HG03066 (cell line): ENCODE data around the gene GTPBP6.

Experiments used
- ATAC-seq: cut with Tn5 transposase; IDR thresholded peaks from one replicate; pipeline ENCODE4 v1.9.1; 2021; ENCODE audit warnings: low read depth; ENCODE audit not compliant: unreplicated experiment

Gene GTPBP6, protein sequence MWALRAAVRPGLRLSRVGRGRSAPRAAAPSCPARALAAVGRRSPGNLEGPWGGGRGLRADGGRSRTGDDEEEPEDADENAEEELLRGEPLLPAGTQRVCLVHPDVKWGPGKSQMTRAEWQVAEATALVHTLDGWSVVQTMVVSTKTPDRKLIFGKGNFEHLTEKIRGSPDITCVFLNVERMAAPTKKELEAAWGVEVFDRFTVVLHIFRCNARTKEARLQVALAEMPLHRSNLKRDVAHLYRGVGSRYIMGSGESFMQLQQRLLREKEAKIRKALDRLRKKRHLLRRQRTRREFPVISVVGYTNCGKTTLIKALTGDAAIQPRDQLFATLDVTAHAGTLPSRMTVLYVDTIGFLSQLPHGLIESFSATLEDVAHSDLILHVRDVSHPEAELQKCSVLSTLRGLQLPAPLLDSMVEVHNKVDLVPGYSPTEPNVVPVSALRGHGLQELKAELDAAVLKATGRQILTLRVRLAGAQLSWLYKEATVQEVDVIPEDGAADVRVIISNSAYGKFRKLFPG

DNA sequence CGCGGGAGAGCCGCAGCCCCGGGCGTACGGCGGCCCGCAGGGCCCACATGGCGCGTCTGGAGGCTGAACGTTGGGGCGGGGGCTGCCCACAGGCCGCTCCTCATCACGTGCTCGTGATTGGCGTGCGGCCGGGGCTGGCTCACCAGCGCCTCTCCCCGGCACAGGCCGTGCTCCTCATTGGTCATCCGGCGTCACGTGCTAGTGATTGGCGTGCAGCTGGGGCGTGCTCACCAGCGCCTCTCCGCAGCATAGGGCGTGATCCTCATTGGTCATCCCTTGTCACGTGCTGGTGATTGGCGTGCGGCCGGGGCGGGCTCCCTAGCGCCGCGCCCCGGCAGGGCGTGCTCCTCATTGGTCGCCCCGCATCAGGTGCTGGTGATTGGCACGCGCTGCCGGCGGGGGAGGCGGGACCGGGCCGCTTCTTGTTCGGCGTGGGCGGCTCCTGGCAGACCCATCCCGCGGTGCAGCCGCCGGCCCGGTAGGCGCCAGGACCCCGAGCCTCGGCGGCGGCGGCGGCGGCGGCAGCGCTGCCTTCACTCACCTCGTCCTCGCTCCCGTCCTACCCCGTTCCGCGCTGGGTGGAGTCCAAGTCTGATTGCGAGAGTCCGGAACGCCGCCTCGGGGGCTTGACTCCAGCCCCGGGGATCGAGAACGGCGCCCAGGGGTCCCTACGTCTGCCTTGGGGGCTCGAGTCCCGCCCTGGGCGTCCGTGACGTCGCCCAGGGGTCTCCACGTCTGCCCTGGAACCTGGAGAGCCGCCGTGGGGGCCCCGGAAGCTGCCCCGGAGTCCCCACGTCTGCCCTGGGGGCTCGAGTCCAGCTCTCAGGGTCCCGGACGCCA, at the start of gene GTPBP6:
GTPBP6 (minus strand) TSS at position 58 of the 840 bp plus-strand sequence; CDS start at position 49, 9 bp downstream.
- ATAC-seq = peak; percentile 78

DNA sequence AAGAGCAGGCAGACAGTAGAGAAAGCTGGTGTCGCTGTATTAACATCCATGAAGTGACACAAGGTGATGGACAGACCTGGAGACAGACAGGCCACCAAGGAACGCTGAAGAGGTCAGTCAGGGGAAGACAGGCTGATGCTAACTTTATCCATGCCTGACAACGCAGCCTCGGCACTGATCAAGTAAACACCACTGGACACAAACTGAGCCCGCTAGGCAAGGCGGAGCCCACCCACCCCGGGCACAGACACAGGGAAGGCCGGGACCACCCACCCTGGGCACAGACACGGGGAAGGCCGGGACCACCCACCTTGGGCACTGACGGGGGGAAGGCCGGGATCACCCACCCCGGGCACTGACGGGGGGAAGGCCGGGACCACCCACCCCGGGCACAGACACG, 49.3 kb upstream of the GTPBP6 start:
- ATAC-seq = no peak

DNA sequence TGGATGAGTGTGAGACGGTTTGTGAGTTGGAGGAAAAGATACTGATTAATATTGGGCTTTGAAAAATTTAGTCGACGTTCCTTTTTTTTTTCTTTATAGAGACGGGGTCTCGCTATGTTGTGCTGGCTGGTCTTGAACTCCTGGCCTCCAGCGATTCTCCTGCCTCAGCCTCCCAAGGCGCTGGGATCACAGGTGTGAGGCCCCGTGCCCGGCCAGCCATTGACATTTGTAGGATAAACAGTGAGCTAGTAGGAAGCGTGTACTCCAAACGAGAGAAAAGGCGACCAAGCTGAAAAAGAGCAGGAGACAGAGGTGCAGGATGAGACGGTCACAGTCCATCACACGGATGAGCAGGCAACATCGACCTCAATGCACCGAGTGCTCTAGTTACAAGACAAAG, 48.8 kb upstream of the GTPBP6 start:
- ATAC-seq = no peak

DNA sequence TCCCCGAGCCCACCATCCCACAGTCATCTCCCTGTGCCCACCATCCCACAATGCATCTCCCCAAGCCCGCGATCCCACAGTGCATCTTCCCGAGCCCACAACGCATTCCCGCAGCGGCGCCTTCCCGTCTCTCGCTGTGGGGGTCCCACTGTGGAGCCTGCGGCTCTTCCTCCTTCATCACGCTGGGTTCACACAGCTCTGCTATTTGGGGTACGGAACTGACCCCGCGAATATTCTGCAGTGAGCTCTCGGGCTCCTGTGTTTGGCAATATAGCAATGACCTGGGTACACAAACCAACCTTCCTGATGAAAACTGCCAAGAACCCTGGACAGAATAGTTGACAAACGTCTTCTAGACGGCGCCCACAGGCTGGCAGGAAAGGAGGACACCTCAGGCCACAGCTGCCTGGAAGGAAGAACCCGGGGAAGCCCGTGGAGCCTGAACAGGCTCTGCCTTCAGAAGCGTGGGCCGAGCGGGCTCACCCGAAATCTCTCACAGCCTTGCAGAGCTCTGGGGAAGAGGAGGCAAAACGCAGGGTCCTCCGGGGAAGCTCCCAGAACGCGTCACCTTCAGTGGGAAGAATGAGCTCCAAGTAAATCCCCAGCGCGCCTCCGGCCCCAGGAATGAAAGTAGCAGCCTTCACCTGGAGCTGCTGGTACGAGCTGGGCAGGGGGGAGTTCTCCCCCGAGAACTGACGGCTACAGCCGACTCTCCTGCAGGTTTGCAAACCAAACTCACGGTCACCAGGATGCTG, 45.2 kb upstream of the GTPBP6 start:
- ATAC-seq = no peak

DNA sequence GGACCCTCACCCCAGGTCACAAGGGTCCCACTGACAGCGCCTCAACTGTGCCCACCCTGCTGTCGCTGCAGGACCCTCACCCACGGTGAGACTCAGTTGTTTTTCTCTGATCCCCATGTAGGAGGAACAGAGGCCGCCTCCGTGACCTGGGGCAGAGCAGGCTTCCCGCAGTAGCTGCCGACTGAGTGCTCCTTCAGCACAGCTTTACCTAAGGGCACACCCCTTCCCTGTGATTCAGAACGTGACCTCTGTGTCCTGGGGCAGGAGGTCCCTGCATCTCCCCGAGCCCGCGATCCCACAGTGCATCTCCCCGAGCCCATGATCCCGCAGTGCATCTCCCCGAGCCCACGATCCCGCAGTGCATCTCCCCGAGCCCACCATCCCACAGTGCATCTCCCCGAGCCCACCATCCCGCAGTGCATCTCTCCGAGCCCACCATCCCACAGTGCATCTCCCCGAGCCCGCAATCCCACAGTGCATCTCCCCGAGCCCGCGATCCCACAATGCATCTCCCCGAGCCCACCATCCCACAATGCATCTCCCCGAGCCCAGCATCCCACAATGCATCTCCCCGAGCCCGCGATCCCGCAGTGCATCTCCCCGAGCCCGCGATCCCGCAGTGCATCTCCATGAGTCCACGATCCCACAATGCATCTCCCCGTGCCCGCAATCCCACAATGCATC, 44.5 kb upstream of the GTPBP6 start:
- ATAC-seq = no peak

DNA sequence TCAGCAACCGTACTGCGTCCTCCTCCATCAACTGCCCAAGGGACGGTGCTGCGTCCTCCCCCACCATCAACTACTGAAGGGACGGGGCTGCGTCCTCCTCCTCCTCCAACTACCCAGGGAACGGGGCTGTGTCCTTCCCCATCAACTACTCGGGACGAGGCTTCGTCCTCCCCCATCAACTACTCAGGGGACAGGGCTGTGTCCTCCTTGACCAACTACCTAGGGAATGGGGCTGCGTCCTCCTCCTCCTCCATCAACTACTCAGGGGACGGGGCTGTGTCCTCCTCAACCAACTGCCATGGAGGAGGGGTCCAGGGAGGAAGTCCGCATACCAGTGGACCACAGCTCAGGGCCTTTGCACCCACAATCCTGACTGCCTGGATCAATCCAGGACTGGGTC, 43.8 kb upstream of the GTPBP6 start:
- no peak for ATAC-seq

DNA sequence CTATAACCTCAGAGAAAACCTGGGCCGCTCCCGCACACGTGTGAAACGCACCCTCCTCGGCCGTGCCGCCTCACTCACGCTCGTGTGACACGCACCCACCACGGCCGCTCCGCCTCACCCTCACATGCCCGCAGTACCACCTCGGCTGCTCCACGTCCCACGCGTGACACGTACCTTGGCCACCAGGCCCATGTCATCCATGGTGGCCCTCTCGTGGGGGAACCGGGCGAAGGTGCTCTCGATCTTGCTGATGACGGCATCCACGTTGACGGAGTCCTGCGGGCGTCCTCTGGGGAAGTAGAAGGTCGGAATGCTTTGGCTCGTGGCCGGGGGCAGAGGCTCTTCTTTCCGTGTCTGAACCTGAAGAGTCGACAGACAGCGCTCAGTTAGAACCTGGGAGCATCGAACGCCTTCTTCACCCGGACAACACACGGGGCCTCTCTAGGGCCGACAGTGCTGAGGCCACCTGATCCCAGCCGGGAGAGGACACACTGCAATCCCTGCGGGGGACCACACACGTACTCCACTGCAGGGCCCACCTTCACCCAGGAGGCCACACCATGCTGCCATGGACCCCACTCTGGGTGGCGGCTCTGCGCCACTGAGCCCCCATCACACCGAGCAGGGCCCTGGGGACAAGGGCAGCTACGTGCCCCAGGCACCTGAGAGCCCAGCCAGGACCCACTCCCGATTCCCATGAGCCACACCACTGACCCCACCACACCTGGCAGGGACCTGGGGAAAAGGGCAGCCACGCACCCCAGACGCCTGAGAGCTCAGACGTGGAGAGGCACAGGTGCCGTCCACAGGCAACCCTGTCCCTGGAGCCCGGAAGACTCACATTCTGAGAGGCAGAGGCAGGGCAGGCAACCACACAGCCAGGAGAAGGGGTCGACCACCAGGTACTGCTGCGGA, 42.9 kb upstream of the GTPBP6 start:
- no peak for ATAC-seq

DNA sequence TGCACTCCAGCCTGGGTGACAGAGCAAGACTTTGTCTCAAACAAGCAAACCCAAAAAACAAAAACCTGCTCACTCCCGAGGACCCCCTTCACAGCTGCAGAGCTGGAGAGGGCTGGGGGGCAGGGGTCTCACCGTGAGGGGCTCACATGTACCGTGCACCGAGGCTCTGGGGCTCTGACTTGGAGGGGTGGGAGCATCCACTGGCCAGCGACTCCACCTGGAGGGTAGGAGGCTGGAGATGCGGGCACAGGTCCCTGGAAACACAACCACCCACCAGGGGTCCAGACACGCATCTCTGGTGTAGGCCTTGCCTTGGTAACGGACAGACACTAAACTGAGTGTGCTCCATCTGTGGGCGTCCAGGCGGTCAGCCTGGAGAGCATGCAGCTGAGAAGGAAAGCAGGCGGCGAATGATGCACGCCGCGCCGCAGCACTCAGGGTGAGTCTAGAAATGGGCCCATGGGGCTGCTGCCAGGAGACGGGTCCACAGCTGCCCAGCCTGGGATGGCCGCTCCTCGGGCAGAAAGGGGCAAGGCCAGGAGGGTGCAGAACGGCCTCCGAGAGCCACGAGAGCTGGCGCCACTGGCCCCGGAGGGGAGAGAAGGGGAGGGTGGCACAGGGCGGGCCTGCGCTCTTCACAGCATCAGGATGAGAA, 42.0 kb upstream of the GTPBP6 start:
- ATAC-seq = no peak

DNA sequence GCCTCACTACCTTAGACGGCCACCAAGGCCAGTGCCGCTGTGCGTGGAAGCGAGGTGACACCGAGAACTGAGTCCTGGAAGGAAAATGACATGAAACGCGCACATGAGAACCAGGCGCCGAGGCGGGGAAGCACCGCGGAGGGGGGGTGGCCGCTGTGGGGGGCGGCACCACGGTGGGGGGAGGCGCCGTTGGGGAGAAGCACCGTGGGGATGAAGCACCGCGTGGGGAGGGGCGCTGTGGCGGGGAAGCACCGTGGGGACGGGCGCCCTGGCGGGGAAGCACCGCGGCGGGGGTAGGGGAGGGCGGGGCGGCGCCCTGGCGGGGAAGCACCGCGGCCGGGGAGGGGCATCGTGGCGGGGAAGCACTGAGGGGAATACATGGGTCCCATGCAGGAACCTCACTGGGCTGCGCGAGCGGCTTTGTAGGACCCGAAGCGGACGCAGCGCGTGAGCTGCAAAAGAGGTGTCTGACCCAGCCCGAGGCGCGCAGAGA, 40.1 kb upstream of the GTPBP6 start:
- no peak for ATAC-seq

DNA sequence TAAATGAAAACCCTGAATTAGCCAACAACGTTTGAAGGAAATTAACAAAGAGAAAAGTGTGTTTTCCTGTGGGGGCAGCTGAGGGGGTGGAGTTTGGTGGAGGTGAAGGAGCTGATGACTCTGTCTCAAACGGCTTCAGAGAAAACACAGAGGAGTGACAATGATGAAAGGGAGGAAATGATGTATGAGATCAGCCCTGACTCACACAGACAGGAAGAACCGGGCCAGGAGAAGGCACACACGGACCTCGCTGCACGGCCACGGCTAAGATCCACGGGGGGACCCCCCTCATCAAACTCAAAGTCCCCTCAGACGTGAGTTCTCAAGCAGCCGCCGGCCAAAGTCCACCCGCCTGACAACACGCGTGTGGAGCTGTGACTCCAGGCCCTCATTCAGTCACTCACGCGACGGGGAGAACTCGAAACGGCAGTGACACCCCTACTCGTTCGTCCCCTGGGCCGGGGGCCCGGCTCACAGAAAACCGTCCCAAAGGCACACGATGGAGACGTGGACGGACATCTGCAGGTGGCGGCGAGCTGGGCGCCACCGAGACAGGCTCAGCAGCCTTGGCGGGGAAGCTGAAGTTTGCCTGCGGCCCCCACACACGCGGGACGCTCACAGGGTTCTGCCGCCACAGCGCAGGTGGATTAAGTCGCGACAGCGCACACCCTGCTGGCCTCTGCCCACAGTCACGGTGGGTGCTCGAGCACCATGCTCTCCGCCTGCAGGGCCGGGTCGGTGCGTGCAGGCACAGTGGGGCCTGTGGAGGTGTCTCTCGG, 39.3 kb upstream of the GTPBP6 start:
- ATAC-seq = no peak

DNA sequence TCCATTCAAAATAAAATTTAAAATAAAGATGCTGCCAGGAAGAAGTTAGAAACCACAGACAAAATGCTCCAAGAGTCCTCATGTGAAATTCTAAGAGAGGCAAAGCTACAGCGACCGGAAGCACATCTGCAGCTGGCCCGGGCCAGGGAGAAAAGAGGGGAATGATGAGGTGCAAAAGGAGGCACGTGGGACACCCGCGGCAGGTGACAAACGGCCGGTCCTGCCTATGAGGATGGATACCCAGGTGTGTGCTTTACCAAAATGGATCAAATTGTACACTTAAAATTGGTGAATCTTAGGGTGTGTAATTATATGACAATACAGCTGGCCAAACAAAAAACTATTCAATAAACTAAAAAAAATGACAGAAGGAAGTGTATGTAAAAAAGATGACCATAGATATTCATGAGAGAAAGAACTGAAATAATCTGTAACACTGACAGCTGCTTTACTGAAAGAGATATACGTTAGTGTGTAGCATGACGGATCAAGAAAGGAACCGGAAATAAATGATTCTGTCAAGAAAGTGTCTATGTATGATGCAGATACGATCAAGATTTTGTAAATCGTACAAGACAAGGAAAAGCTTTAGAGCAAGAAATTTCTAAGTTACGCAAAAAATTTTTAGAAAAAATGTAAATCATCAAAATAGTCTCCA, 38.6 kb upstream of the GTPBP6 start:
- no peak for ATAC-seq

DNA sequence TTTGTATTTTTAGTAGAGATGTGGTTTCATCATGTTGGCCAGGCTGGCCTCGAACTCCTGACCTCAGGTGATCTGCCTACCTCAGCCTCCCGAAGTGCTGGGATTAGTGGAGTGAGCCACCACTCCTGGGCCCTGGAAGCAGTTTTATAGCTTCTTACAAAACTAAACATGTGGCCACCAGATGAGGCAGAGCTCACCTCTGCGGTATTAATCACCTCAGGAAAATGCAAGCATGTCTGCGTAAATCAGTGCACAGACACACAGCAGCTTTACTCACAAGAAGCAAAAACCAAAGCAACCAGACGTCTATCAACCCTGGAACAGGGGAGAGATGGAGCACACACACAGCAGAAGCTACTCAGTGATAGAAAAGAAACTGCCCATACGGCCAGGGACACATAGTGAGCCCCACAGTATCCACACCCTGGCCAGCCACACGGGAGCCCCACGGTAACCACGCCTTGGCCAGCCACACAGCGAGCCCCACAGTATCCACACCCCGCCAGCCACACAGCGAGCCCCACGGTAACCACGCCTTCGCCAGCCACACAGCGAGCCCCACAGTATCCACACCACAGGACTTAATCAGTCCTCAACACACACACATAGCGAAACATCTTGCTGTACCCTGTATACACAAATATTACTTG, 37.9 kb upstream of the GTPBP6 start:
- no peak for ATAC-seq

DNA sequence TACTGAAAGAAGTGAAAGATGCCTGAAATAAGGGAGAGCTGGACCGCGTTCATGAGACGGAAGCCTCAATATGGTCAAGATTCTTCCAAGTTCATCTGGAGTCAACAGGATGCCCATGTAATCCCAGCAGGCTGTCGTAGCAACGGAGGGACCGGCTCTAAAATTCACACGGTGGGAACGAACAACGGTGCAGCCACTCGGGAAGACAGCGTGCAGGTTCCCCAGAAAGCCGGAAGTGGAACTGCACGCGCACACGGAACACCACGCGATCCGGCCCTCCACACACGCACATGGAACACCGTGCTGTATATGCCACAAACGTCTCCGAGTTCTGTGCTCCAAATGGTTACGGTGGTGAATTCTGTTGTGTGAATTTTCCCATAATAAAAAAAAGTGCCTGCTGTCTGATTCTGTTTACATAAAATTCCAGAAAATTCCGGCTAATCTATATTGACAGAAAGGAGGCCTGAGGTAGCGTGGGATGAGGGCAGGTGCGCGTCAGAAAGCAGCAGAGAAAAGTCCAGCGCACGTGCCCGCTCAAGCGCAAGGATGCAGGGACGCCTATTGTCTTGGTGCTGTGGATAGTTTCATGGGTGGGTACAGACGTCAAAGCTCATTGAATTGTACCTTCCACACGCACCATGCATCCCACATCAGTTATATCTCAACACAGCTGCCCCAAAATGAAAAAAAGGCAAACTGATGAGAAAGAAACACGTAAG, 36.9 kb upstream of the GTPBP6 start:
- ATAC-seq = no peak

DNA sequence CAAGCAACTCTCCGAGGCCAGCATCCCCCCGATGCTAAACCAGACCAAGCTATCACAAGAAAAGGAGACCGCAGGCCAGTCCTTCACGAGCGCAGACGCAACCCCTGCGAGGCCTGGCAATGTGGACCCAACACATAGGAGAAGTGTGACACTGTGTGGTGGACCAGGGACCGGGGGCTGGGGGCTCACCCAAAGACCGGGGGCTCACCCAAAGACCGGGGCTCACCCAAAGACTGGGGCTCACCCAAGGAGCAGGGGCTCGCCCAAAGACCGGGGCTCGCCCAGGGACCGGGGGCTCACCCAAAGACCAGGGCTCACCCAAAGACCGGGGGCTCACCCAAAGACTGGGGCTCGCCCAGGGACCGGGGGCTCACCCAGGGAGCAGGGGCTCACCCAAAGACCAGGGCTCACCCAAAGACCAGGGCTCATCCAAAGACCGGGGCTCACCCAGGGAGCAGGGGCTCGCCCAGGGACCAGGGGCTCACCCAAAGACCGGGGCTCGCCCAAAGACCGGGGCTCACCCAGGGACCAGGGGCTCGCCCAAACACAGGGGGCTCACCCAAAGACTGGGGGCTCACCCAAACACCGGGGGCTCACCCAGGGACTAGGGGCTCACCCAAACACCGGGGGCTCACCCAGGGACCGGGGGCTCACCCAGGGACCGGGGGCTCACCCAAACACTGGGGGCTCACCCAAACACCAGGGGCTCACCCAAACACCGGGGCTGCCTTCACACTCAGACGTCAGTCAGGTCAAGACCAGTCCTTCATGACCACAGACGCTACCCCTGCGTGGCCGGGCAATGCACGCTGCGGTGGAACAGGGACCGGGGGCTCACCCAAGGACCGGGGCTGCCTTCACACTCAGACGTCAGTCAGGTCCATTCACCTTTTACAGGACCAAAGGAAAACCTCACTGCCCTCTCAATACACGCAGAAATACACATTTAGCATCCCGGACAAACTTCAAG, 35.3 kb upstream of the GTPBP6 start:
- ATAC-seq = no peak
